Endodermal cell (in vitro differentiated cells): ENCODE results near the gene SELENOO. TPM values are rescaled to one million over a fixed set of nuclear protein-coding genes. Genes with fewer than 3 reads are reported as not detected.

ENCODE experiments used
- DNase-seq: peaks from one replicate; pipeline ENCODE4 v3.0.0-alpha.2; 2017
- H3K27ac ChIP-seq: 2 replicates; pipeline ENCODE4 v1.5.1; 2013; ENCODE audit warnings: mild to moderate bottlenecking, low read depth, low read length, moderate library complexity
- H3K27me3 ChIP-seq: 2 replicates; pipeline ENCODE4 v1.6.1; 2013; ENCODE audit warnings: mild to moderate bottlenecking, low read length, moderate library complexity; ENCODE audit not compliant: insufficient read depth, control insufficient read depth, poor library complexity, severe bottlenecking
- H3K36me3 ChIP-seq: 2 replicates; pipeline ENCODE4 v1.7.0; 2013; ENCODE audit warnings: mild to moderate bottlenecking, low read length, moderate library complexity; ENCODE audit not compliant: control insufficient read depth, insufficient read depth
- H3K4me1 ChIP-seq: one replicate; pipeline ENCODE4 v1.7.0; 2013; ENCODE audit warnings: low read length; ENCODE audit not compliant: control insufficient read depth, insufficient read depth
- H3K4me3 ChIP-seq: 2 replicates; pipeline ENCODE4 v1.5.1; 2013; ENCODE audit warnings: mild to moderate bottlenecking, low read length, moderate library complexity
- H3K9ac ChIP-seq: 2 replicates; pipeline ENCODE4 v1.6.1; 2013; ENCODE audit warnings: mild to moderate bottlenecking, low read length, moderate library complexity; ENCODE audit not compliant: poor library complexity, severe bottlenecking; ENCODE audit errors: extremely low read depth
- H3K9me3 ChIP-seq: 2 replicates; pipeline ENCODE4 v1.6.1; 2013; ENCODE audit warnings: mild to moderate bottlenecking, low read length, moderate library complexity; ENCODE audit not compliant: control insufficient read depth
- H3K27ac Mint-ChIP-seq: 2 replicates; pipeline ENCODE4 v1.8.0; 2020; ENCODE audit warnings: mixed read lengths
- H3K27me3 Mint-ChIP-seq: 2 replicates; pipeline ENCODE4 v1.8.0; 2021; ENCODE audit warnings: mild to moderate bottlenecking, mixed read lengths; ENCODE audit not compliant: insufficient read depth
- H3K36me3 Mint-ChIP-seq: 2 replicates; pipeline ENCODE4 v1.8.0; 2020; ENCODE audit warnings: low read depth, mixed read lengths
- H3K4me1 Mint-ChIP-seq: 2 replicates; pipeline ENCODE4 v1.8.0; 2020; ENCODE audit warnings: mixed read lengths
- H3K4me3 Mint-ChIP-seq: 2 replicates; pipeline ENCODE4 v1.8.0; 2020; ENCODE audit warnings: mild to moderate bottlenecking, moderate library complexity, mixed read lengths
- H3K9me3 Mint-ChIP-seq: 2 replicates; pipeline ENCODE4 v1.8.0; 2020; ENCODE audit warnings: mild to moderate bottlenecking, mixed read lengths
- WGBS, 2 experiments: methylation state at CpG; one replicate each; pipeline versions ENCODE4 v1.1.5 to v1.1.7; 2013; ENCODE audit warnings: missing lambda C conversion rate in 2 of 2, mixed read lengths in 1 of 2; ENCODE audit not compliant: insufficient coverage in 1 of 2, insufficient read length in 1 of 2; 5-methylcytosine and 5-hydroxymethylcytosine counted together
- total RNA-seq, 2 donors: library from RNA; stranded (reverse); fragmentation: NEBNext Ultra II Directional in 1 of 2; extraction: Animal tissue kit (Norgen Biotek cat#: 25700) in 1 of 2; gene quantifications; 2 replicates in 1 of 2; 3 replicates in 1 of 2; pipeline ENCODE4 v1.2.1, GENCODE V29; 2021
- TF ChIP-seq, protein P1 (sequence below): fragments of 200-600 bp; sonication (generic); conservative IDR thresholded peaks from 2 replicates; pipeline ENCODE4 v1.5.0; 2021; ENCODE audit warnings: antibody characterized with exemption, mild to moderate bottlenecking

SELENOO gene
- total RNA-seq, 2 donors from 2014 or later: 22.2 to 22.9 TPM

- H3K27me3 Mint-ChIP-seq: peaks cover 3% of the 10 kb centered on the region
- H3K4me3 Mint-ChIP-seq: no peak overlapping the region
- Histone ChIP-seq H3K27me3 (no peaks in the 10 kb centered on the region), H3K27ac (no peak overlapping the region), H3K36me3 (peaks cover 37% of the 10 kb centered on the region), H3K9me3 (peaks cover 7% of the 10 kb centered on the region), H3K9ac (no peak overlapping the region), H3K4me3 (no peak overlapping the region), H3K4me1 (no peaks in the 10 kb centered on the region)
- TF ChIP-seq, protein P1, sequence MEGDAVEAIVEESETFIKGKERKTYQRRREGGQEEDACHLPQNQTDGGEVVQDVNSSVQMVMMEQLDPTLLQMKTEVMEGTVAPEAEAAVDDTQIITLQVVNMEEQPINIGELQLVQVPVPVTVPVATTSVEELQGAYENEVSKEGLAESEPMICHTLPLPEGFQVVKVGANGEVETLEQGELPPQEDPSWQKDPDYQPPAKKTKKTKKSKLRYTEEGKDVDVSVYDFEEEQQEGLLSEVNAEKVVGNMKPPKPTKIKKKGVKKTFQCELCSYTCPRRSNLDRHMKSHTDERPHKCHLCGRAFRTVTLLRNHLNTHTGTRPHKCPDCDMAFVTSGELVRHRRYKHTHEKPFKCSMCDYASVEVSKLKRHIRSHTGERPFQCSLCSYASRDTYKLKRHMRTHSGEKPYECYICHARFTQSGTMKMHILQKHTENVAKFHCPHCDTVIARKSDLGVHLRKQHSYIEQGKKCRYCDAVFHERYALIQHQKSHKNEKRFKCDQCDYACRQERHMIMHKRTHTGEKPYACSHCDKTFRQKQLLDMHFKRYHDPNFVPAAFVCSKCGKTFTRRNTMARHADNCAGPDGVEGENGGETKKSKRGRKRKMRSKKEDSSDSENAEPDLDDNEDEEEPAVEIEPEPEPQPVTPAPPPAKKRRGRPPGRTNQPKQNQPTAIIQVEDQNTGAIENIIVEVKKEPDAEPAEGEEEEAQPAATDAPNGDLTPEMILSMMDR: no peak
- H3K27ac Mint-ChIP-seq: no peak overlapping the region
- peaks cover 39% of the 10 kb centered on the region for H3K36me3 Mint-ChIP-seq
- H3K4me1 Mint-ChIP-seq: peaks cover 5% of the 10 kb centered on the region
- H3K9me3 Mint-ChIP-seq: peaks cover 3% of the 10 kb centered on the region
- DNase-seq: no peak
- WGBS, 2 experiments: 95 to 96% methylated on average over 40 to 45 of the region's 45 CpGs
Observed at GRCh38 chr22:50205781-50206569, 5.2 kb downstream of the SELENOO start.

DNA sequence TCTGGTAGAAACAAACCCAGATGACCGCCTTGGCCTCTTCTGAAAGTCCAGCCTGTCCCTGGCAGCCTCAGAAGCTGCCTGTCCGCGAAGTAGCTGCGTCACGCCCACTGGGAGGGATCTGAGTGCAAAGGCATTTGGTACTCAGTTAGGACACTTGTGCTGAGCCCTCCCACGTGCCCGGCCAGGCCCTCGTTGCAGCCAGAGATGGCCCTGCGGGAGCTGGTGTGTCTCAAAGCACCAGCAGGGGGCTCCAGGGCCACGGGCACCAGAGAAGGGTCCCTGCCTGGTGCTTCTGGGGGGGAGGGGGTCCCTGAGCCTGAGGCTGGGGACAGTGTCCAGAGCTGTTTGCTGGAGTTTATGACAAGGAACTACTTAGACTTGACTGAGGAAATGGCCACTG lies 5.8 kb downstream of the SELENOO start:
- no peak overlapping the region for H3K9ac ChIP-seq
- H3K9me3 ChIP-seq: peaks cover 7% of the 10 kb centered on the region
- no peak overlapping the region for H3K4me3 Mint-ChIP-seq
- peaks cover 3% of the 10 kb centered on the region for H3K9me3 Mint-ChIP-seq
- TF ChIP-seq, protein P1: peak; percentile 85
- no peak overlapping the region for H3K27ac Mint-ChIP-seq
- DNase-seq: peak; percentile 91
- peaks cover 3% of the 10 kb centered on the region for H3K27me3 Mint-ChIP-seq
- WGBS, 2 experiments: 79 to 83% methylated on average over 5 to 10 of the region's 10 CpGs
- H3K36me3 Mint-ChIP-seq: peaks cover 44% of the 10 kb centered on the region
- no peak overlapping the region for H3K27ac ChIP-seq
- no peaks in the 10 kb centered on the region for H3K4me1 ChIP-seq
- H3K4me3 ChIP-seq: no peak overlapping the region
- no peaks in the 10 kb centered on the region for H3K27me3 ChIP-seq
- peaks cover 5% of the 10 kb centered on the region for H3K4me1 Mint-ChIP-seq
- peaks cover 44% of the 10 kb centered on the region for H3K36me3 ChIP-seq

DNA sequence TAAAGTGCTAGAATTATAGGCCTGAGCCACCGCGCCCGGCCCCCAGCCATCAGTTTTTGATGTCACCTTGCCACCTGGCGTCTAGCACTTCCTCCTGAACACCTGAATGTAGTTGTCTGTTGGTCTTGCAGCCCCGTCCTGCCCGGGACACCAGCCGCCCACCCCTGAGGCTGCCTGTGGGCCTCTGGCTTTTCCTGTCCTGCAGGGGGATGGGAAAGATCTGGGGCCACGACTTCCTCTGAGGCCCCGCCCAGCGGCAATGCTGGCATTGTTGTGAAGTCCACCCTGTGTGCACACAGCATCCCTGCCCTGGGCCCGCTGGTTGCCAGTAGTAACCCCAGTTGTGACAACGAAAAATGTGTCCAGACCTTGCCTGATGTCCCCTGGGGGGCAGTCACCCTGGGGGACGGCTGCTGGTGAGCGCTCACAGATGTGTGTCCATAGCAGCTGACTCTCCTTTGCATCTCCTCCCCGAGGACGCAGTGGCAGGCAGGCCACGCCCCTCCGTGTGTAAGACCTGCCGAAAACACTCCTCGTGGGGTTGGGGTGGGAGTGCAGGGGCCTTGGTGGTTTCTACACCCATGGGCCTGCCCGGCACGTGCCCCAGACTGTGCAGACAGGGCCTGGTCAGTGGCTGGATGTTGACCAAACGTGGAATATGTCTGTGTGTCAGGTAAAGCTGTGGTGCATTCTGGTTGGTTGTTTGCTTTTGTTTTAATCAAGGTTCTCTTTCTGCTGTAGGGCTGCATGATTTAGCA lies 6.8 kb downstream of the SELENOO start:
- 87 to 94% methylated on average over 15 to 23 of the region's 23 CpGs for WGBS, 2 experiments
- H3K36me3 Mint-ChIP-seq: peaks cover 48% of the 10 kb centered on the region
- H3K9me3 Mint-ChIP-seq: peaks cover 3% of the 10 kb centered on the region
- H3K4me1 Mint-ChIP-seq: no peaks in the 10 kb centered on the region
- no peaks in the 10 kb centered on the region for H3K27me3 ChIP-seq
- no peaks in the 10 kb centered on the region for H3K4me1 ChIP-seq
- no peak for DNase-seq
- peaks cover 52% of the 10 kb centered on the region for H3K36me3 ChIP-seq
- no peak overlapping the region for H3K27ac Mint-ChIP-seq
- H3K4me3 Mint-ChIP-seq: no peak overlapping the region
- TF ChIP-seq, protein P1: no peak
- no peaks in the 10 kb centered on the region for H3K27me3 Mint-ChIP-seq
- H3K9me3 ChIP-seq: peaks cover 10% of the 10 kb centered on the region
- no peak overlapping the region for H3K4me3 ChIP-seq
- H3K9ac ChIP-seq: no peak overlapping the region
- H3K27ac ChIP-seq: no peak overlapping the region
